Measurements from ENCODE around the gene COLEC11. TPM values are rescaled to one million over a fixed set of nuclear protein-coding genes. Genes with fewer than 3 reads are reported as not detected.
A peak's percentile ranks its signal among the peaks of the same experiment; 100 is the strongest.

The COLEC11 gene
- total and polyA plus RNA-seq, 2 of the 13 experiments (the other 11 are each of a cell fraction or from before 2014, with no cell fraction given) = 1.5 to 3.0 TPM

- TF ChIP-seq, protein P1, sequence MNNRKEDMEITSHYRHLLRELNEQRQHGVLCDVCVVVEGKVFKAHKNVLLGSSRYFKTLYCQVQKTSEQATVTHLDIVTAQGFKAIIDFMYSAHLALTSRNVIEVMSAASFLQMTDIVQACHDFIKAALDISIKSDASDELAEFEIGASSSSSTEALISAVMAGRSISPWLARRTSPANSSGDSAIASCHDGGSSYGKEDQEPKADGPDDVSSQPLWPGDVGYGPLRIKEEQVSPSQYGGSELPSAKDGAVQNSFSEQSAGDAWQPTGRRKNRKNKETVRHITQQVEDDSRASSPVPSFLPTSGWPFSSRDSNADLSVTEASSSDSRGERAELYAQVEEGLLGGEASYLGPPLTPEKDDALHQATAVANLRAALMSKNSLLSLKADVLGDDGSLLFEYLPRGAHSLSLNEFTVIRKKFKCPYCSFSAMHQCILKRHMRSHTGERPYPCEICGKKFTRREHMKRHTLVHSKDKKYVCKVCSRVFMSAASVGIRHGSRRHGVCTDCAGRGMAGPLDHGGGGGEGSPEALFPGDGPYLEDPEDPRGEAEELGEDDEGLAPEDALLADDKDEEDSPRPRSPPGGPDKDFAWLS (CRISPR knock-in tag; IDR thresholded peaks at IDR 0.05; ENCODE audit: borderline replicate concordance) = no peak
- TF ChIP-seq MAFG (CRISPR knock-in tag; IDR thresholded peaks at IDR 0.05) = no peak
- TF ChIP-seq NCOR1 (IDR thresholded peaks at IDR 0.05; ENCODE audit: borderline replicate concordance, low read length) = peak; percentile 63; the same call in 1 of the 2 replicates
- TF ChIP-seq, protein P2, sequence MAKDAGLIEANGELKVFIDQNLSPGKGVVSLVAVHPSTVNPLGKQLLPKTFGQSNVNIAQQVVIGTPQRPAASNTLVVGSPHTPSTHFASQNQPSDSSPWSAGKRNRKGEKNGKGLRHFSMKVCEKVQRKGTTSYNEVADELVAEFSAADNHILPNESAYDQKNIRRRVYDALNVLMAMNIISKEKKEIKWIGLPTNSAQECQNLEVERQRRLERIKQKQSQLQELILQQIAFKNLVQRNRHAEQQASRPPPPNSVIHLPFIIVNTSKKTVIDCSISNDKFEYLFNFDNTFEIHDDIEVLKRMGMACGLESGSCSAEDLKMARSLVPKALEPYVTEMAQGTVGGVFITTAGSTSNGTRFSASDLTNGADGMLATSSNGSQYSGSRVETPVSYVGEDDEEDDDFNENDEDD (CRISPR knock-in tag; IDR thresholded peaks at IDR 0.05; ENCODE audit: borderline replicate concordance) = peak; percentile 31; the same call in 1 of the 2 replicates
- no peak for TF ChIP-seq ARID2 (CRISPR knock-in tag; IDR thresholded peaks at IDR 0.05; ENCODE audit: borderline replicate concordance)
- no peak for TF ChIP-seq POLR2AphosphoS2 (IDR thresholded peaks at IDR 0.05; ENCODE audit: low read depth, low read length)
- no peak for TF ChIP-seq ZFYVE20 (CRISPR knock-in tag; IDR thresholded peaks at IDR 0.05; ENCODE audit: borderline replicate concordance, low read depth)
- TF ChIP-seq SAP130 (CRISPR knock-in tag; IDR thresholded peaks at IDR 0.05; ENCODE audit: low read depth) = peak; percentile 63
- TF ChIP-seq SRF (IDR thresholded peaks at IDR 0.05; ENCODE audit: low read depth, low read length) = no peak
- no peak for TF ChIP-seq MTF2 (CRISPR knock-in tag; IDR thresholded peaks at IDR 0.05; ENCODE audit: borderline replicate concordance)
- TF ChIP-seq ZNF678 (CRISPR knock-in tag; IDR thresholded peaks at IDR 0.05) = no peak
- no peak for TF ChIP-seq ZNF7 (CRISPR knock-in tag; IDR thresholded peaks at IDR 0.05)
- TF ChIP-seq TFDP2 (CRISPR knock-in tag; IDR thresholded peaks at IDR 0.05) = no peak
- TF ChIP-seq GMEB2 (CRISPR knock-in tag; IDR thresholded peaks at IDR 0.05; ENCODE audit: low read depth) = no peak
- peak; percentile 70 for TF ChIP-seq NR2C2 (CRISPR knock-in tag; IDR thresholded peaks at IDR 0.05; ENCODE audit: borderline replicate concordance)
- TF ChIP-seq STAT6 (CRISPR knock-in tag; IDR thresholded peaks at IDR 0.05; ENCODE audit: borderline replicate concordance) = no peak; the same call in 1 of the 2 replicates
- no peak for TF ChIP-seq ZBTB37 (CRISPR knock-in tag; IDR thresholded peaks at IDR 0.05)
Measured at GRCh38 chr2:3604991-3605961, 10.4 kb downstream of the COLEC11 start (continued).
